AG10803 (cell line): ENCODE data around the gene ZDHHC24.

Experiments
- DNase-seq: peaks from one replicate; pipeline ENCODE4 v3.0.0; 2010; ENCODE audit warnings: low read depth
- H3K4me3 ChIP-seq: 2 replicates; pipeline ENCODE4 v1.5.1; 2011; ENCODE audit warnings: mild to moderate bottlenecking, low read length, control low read depth
- TF ChIP-seq, protein P1 (sequence below): conservative IDR thresholded peaks from 2 replicates; pipeline ENCODE4 v1.5.1; 2011; ENCODE audit warnings: mild to moderate bottlenecking, low read length, control low read depth, inconsistent platforms

Gene ZDHHC24

GRCh38 chr11:66493130-66493529, 52.7 kb downstream of the ZDHHC24 start:
- TF ChIP-seq, protein P1, sequence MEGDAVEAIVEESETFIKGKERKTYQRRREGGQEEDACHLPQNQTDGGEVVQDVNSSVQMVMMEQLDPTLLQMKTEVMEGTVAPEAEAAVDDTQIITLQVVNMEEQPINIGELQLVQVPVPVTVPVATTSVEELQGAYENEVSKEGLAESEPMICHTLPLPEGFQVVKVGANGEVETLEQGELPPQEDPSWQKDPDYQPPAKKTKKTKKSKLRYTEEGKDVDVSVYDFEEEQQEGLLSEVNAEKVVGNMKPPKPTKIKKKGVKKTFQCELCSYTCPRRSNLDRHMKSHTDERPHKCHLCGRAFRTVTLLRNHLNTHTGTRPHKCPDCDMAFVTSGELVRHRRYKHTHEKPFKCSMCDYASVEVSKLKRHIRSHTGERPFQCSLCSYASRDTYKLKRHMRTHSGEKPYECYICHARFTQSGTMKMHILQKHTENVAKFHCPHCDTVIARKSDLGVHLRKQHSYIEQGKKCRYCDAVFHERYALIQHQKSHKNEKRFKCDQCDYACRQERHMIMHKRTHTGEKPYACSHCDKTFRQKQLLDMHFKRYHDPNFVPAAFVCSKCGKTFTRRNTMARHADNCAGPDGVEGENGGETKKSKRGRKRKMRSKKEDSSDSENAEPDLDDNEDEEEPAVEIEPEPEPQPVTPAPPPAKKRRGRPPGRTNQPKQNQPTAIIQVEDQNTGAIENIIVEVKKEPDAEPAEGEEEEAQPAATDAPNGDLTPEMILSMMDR = no peak
- no peak overlapping the region for H3K4me3 ChIP-seq
- DNase-seq = no peak

GRCh38 chr11:66492161-66492865, 53.5 kb downstream of the ZDHHC24 start:
- no peak for DNase-seq
- TF ChIP-seq, protein P1 = no peak

GRCh38 chr11:66491315-66491935, 54.4 kb downstream of the ZDHHC24 start:
- no peak for DNase-seq
- no peak overlapping the region for H3K4me3 ChIP-seq
- TF ChIP-seq, protein P1 = peak; percentile 37

More at GRCh38 chr11:66492161-66492865, 53.5 kb downstream of the ZDHHC24 start:
- H3K4me3 ChIP-seq = no peak overlapping the region

DNA sequence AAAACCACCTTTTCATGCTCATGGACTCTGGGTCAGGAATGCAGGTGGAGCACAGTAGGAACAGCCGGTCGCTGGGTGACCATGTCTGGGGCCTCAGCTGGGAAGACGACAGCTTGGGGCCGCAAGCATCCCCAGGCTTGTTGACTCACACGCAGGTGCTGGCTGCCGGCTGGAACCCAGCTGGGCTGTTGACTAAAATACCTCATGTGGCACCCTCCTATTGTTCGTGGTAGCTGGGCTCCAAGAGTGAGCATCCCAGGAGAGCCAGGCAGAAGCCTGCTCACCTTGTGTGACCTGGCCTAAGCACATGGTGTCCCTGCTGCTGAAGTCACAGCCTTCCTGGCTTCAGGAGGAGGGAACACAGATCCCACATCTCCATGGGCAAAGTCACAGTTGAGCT, 56.2 kb downstream of the ZDHHC24 start:
- no peak overlapping the region for H3K4me3 ChIP-seq
- TF ChIP-seq, protein P1 = no peak
- DNase-seq = no peak

DNA sequence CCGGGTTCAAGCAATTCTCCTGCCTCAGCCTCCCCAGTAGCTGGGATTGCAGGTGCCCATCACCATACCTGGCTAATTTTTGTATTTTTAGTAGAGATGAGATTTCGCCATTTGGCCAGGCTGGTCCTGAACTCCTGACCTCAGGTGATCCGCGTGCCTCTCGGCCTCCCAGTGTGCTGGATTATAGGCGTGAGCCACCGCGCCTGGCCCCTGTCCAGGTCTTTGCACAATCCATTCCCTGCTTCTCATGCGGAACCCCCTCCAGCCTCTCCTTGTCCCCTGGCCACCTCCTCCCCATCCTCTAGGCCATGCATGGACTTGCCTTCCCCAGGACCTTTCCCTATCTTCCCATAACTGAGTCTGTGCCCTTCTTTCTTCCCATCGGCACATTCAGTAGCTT, 56.9 kb downstream of the ZDHHC24 start:
- no peak overlapping the region for H3K4me3 ChIP-seq
- DNase-seq = no peak

GRCh38 chr11:66484806-66485380, 61.0 kb downstream of the ZDHHC24 start:
- no peak for DNase-seq
- TF ChIP-seq, protein P1 = no peak

More for the DNA sequence above, 56.9 kb downstream of the ZDHHC24 start:
- TF ChIP-seq, protein P1 = no peak

More at GRCh38 chr11:66484806-66485380, 61.0 kb downstream of the ZDHHC24 start:
- no peak overlapping the region for H3K4me3 ChIP-seq
